Uterus (tissue), 2 donors: ENCODE measurements around the gene RTEL1.

Source experiments
- POLR2A ChIP-seq, 2 donors: fragments of 450-650 bp; IDR thresholded peaks; one replicate each; pipeline ENCODE4 v1.6.1; 2016; ENCODE audit warnings: antibody characterized with exemption in 2 of 2, mild to moderate bottlenecking in 1 of 2, moderate library complexity in 1 of 2
- TF ChIP-seq, protein P1 (sequence below), 4 experiments: fragments of 200-600 bp in 2 of 4; fragments of 450-650 bp in 2 of 4; sonication (generic) in 2 of 4; IDR thresholded peaks; one replicate each; pipeline ENCODE4 v1.5.1; 2016 to 2019; ENCODE audit warnings: antibody characterized with exemption in 4 of 4, mild to moderate bottlenecking in 2 of 4, moderate library complexity in 1 of 4

GRCh38 chr20:63678667-63679465, 20.8 kb downstream of the RTEL1 start:
- TF ChIP-seq POLR2A (IDR thresholded peaks at IDR 0.05): no peak
- TF ChIP-seq, protein P1, sequence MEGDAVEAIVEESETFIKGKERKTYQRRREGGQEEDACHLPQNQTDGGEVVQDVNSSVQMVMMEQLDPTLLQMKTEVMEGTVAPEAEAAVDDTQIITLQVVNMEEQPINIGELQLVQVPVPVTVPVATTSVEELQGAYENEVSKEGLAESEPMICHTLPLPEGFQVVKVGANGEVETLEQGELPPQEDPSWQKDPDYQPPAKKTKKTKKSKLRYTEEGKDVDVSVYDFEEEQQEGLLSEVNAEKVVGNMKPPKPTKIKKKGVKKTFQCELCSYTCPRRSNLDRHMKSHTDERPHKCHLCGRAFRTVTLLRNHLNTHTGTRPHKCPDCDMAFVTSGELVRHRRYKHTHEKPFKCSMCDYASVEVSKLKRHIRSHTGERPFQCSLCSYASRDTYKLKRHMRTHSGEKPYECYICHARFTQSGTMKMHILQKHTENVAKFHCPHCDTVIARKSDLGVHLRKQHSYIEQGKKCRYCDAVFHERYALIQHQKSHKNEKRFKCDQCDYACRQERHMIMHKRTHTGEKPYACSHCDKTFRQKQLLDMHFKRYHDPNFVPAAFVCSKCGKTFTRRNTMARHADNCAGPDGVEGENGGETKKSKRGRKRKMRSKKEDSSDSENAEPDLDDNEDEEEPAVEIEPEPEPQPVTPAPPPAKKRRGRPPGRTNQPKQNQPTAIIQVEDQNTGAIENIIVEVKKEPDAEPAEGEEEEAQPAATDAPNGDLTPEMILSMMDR (IDR thresholded peaks at IDR 0.05): no peak
